ENCODE results near the gene LTA4H.

GRCh38 chr12:95988506-95989275 lies 46.7 kb downstream of the LTA4H start:
- TF ChIP-seq POLR2A (IDR thresholded peaks at IDR 0.05; ENCODE audit: low read depth, low read length) (no peak), TAF1 (IDR thresholded peaks at IDR 0.05; ENCODE audit: borderline replicate concordance, low read depth, low read length) (no peak), POLR2AphosphoS5 (IDR thresholded peaks at IDR 0.05; ENCODE audit: low read depth, low read length) (no peak)

Data from GM12892 (cell line).